HAP-1 (cell line): ENCODE results near the gene LIMCH1.

Experiments used
- DNase-seq, 2 experiments: peaks; one replicate each; pipeline ENCODE4 v3.0.0-alpha.2; 2016 to 2020; ENCODE audit warnings: low spot score in 2 of 2
- H3K27me3 ChIP-seq: fragments of 250-450 bp; sonication (Bioruptor Pico); 2 replicates; pipeline ENCODE4 v1.5.1; 2020; ENCODE audit warnings: low read depth, mild to moderate bottlenecking, moderate library complexity
- H3K36me3 ChIP-seq: fragments of 250-450 bp; sonication (Bioruptor Pico); replicated peaks from 2 replicates; pipeline ENCODE4 v1.5.1; 2020; ENCODE audit warnings: mild to moderate bottlenecking
- H3K4me1 ChIP-seq: fragments of 250-450 bp; sonication (Bioruptor Pico); 2 replicates; pipeline ENCODE4 v1.5.1; 2020; ENCODE audit warnings: mild to moderate bottlenecking
- H3K4me3 ChIP-seq: fragments of 250-450 bp; sonication (Bioruptor Pico); 2 replicates; pipeline ENCODE4 v1.5.1; 2020; ENCODE audit warnings: mild to moderate bottlenecking, moderate library complexity
- H3K9me3 ChIP-seq: fragments of 250-450 bp; sonication (Bioruptor Pico); 2 replicates; pipeline ENCODE4 v1.5.1; 2020; ENCODE audit warnings: mild to moderate bottlenecking, moderate library complexity
- in situ Hi-C: fragments of 300-500 bp; cut with MboI; formaldehyde crosslinking; loops from 3 replicates; pipeline ENCODE4 v1.14.3; 2020; ENCODE audit warnings: low sequenced_read_pairs, inconsistent platforms, mixed read lengths

The LIMCH1 gene

DNA sequence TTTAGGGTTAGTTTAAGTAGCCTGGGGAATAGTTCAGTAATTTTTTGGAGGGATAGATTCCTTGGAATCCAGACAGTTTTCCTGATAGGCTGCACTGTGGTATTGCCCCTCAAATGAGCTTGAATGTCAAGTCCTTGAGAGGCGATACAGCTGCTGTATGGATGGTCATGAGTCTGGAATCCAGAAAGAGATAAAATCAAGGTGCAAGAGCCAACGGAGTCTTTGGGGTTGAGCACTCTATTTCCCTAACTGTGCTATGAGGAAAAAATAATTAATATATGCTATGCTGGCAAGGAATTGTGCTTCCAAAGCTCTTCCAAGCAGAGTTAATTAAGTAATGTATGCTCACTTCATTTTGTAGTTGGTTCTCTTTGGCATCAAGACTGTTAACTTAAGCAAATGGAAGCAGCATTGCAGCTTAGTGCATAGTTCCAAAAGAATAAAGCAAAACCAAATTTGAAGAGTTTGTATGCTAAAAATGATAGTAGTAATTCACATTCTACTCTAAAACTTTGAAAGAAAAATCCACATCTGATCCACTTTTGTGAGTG, 48.8 kb downstream of the LIMCH1 start:
- in situ Hi-C loops = no loop called here
- H3K36me3 ChIP-seq = no peaks in the 10 kb centered on the region
- H3K4me1 ChIP-seq = 0 out of 2 replicates have a peak, but pooled peaks cover 2% of the 10 kb centered on the region
- no peak for DNase-seq
- H3K27me3 ChIP-seq = no peaks in the 10 kb centered on the region
- H3K9me3 ChIP-seq = peaks cover 2% of the 10 kb centered on the region; the same call in 1 of the 2 replicates
- H3K4me3 ChIP-seq = no peak overlapping the region

DNA sequence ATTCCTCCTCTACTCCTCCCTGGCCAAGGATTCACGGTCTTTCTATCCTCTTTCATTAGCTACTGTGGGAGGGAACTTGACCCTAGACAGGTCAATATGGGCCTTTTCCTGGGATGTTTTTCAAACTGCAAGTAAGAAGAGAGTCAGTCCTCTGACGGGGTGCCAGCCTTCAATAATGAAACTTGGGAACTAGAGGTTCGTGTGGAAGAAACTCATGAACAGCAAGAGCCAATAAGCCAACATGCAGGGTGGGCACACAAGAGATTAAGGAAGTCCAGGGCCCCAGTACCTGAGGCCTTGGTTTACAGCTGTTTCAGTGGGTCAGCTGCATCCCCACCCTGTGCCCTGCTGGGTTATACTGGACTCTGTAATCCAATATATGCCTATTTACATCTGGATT, 49.3 kb downstream of the LIMCH1 start:
- Histone ChIP-seq H3K27me3 (no peaks in the 10 kb centered on the region), H3K9me3 (peaks cover 2% of the 10 kb centered on the region; the same call in 1 of the 2 replicates), H3K4me3 (no peak overlapping the region), H3K4me1 (0 out of 2 replicates have a peak, but pooled peaks cover 2% of the 10 kb centered on the region), H3K36me3 (no peaks in the 10 kb centered on the region)
- in situ Hi-C loops = no loop called here
- DNase-seq = no peak

DNA sequence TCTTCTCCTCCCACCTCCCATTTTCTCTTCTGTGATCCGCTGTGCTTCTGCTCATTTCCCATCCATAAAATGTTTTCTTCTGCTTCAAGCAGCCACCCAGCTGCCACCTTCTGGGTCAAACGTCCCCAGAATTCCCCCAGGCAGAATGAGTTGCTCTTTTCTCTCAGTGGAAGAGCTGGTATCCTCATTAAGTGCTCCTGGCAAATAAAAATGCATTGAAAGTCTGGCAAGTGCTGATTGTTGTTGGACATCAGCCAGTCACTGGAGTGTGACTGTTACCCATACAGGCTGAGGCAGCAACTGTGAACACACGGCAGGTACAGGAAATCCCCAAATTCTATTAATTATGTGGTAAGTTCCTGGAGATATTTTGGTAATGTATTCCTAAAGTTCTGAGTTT, 52.6 kb downstream of the LIMCH1 start:
- Histone ChIP-seq H3K36me3 (no peaks in the 10 kb centered on the region), H3K4me3 (no peak overlapping the region), H3K27me3 (no peaks in the 10 kb centered on the region), H3K9me3 (no peaks in the 10 kb centered on the region), H3K4me1 (0 out of 2 replicates have a peak, but pooled peaks cover 2% of the 10 kb centered on the region)
- DNase-seq = no peak
- in situ Hi-C loops = no loop called here

DNA sequence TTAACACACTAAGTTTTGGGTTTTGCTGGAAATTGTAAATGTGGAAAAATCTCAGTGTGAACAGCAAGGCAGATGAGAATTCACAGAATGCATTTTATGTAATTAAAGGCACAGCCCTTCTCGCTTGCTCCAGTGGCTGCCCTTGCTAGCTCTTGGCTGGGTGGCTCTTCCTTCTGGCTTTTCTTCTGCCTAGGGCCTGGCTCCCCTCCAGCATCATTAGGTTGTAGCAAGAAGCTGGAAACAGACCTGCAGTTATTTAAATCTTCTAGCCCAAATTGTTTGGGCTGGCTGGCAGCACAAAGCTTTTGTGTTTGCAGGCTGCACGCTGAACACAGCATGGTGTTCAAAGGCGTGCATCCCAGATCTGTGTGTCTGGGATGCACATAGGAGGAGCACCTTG, 56.5 kb downstream of the LIMCH1 start:
- no peak for DNase-seq
- no peak overlapping the region for H3K4me3 ChIP-seq
- H3K9me3 ChIP-seq = no peaks in the 10 kb centered on the region
- peaks cover 17% of the 10 kb centered on the region for H3K4me1 ChIP-seq
- in situ Hi-C loops = no loop called here
- no peaks in the 10 kb centered on the region for H3K27me3 ChIP-seq
- H3K36me3 ChIP-seq = no peaks in the 10 kb centered on the region

DNA sequence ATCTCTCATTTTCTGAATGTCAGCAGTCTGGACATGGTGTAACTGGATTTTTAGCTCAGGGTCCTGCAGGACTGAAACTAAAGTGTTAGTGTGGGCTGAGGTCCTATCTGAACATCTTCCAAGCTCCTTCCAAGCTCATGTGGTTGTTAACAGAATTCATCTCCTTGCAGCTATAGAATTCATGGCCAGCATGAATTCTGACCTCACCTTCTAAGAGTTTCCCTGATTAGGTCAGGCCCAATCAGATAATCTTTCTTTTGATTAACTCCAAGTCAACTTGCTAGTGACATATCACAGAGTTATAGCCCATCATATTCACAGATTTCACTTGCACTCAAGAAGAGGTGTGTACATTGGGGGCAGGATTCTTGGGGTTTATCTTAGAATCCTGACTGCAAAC, 59.5 kb downstream of the LIMCH1 start:
- no peak for DNase-seq
- no peaks in the 10 kb centered on the region for H3K27me3 ChIP-seq
- in situ Hi-C loops = no loop called here
- no peaks in the 10 kb centered on the region for H3K36me3 ChIP-seq
- H3K9me3 ChIP-seq = no peaks in the 10 kb centered on the region
- H3K4me1 ChIP-seq = peaks cover 25% of the 10 kb centered on the region
- no peak overlapping the region for H3K4me3 ChIP-seq

DNA sequence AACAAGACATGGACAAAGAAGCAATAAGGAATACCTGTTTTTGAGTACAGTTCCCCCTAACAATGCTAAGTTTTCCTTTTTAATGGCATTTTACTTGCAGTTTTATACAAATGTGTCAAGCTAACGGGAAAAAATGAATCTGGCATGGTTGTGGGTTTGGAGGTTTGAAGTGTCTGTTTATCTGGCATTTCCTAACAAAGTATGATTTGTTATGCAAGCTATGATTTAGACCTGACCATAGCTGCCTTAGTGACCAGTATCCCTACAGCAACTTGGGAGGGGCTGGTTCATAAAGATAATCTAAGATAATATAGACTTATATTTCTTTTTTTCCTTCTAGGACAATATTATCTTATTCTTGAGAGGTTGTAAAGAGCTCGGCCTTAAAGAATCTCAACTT, 60.6 kb downstream of the LIMCH1 start:
- in situ Hi-C loops = no loop called here
- DNase-seq = no peak

DNA sequence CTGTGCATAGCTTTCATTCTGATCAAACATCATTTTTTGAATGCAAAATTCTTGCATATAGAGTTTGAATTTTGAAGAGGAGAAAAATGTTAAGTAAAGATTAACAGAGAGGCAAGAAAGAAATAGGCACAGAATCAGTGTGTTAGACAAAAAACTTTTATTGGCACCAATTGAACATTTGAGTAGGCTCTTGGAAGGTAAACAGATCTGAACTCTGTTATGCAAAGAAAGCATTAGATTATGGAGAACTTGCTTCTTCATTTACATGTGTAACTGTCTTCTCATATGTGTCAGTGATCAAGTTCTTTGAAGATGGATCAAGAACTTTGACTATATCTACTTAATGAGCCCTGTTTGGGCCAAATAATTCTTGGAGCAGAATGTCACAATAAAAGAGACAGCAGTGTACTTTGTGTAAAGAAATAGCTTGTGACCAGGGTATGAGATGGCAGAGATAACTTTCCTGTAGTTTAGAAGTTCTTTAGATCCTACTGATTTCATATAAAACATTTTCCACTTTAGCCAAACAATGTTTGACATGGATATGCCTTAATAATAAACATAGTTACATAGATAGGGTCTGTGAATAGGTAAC, 61.3 kb downstream of the LIMCH1 start:
- in situ Hi-C loops = no loop called here
- Histone ChIP-seq H3K9me3 (no peaks in the 10 kb centered on the region), H3K4me3 (no peak overlapping the region), H3K36me3 (no peaks in the 10 kb centered on the region), H3K27me3 (no peaks in the 10 kb centered on the region), H3K4me1 (peaks cover 25% of the 10 kb centered on the region)
- DNase-seq = peak in 1 of 2 experiments; percentile 54

More for the DNA sequence above, 60.6 kb downstream of the LIMCH1 start:
- Histone ChIP-seq H3K36me3 (no peaks in the 10 kb centered on the region), H3K9me3 (no peaks in the 10 kb centered on the region), H3K4me1 (peaks cover 25% of the 10 kb centered on the region), H3K4me3 (no peak overlapping the region), H3K27me3 (no peaks in the 10 kb centered on the region)

DNA sequence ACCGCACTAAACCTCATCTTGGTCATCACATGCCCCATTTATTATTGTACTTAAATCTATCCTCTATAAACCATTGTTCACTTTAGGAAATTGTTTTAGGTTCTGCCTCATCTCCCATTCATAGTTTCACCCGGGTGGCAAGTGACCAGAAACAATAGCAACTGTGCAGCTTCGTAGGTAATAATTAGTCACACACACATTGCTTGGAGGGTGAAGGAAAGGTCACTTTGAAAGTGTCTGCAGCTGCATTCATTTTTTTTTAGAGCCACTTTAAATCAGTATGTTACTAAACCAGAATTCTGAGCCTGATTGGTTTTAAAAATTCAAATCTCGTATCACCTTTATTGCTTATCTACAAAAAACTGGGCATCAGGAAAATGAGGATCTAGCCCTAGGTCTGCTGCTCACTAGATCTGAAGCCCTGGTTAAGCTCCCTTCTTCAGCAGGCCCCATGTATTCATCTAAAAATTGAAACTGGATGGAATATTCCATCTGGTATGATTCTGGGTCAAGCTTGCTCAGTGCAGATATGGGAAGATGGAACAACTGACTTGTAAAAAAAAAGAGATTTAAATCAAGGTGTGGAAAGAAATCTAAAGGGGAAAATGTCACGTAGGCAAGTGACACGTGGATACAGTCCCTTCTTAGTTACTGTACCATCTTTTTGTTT, 62.4 kb downstream of the LIMCH1 start:
- in situ Hi-C loops = no loop called here
- H3K4me3 ChIP-seq = no peak overlapping the region
- DNase-seq = no peak

DNA sequence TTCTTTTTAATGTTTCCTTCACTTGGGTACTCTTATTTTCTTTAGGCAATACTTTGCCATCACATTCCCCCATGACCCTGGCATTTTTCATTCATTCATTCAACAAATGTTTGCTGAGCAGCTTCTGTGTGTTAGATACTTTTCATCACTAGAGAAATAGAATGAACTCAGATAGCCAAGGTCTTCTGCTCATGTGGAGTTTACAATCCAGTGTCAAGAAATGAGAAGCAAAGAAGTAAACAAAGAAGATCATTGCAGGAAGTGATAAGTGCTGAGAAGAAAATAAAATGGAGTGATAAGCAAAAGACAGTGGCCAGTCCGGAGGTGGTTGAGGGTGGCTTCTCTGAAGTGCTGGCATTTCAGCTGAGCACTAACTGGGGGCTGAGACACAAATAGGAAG, 63.1 kb downstream of the LIMCH1 start:
- H3K4me1 ChIP-seq = peaks cover 25% of the 10 kb centered on the region
- no peaks in the 10 kb centered on the region for H3K9me3 ChIP-seq
- no peaks in the 10 kb centered on the region for H3K27me3 ChIP-seq
- in situ Hi-C loops = no loop called here
- no peaks in the 10 kb centered on the region for H3K36me3 ChIP-seq
- H3K4me3 ChIP-seq = no peak overlapping the region
- no peak for DNase-seq

More for the DNA sequence above, 62.4 kb downstream of the LIMCH1 start:
- H3K36me3 ChIP-seq = no peaks in the 10 kb centered on the region
- peaks cover 25% of the 10 kb centered on the region for H3K4me1 ChIP-seq
- H3K27me3 ChIP-seq = no peaks in the 10 kb centered on the region
- H3K9me3 ChIP-seq = no peaks in the 10 kb centered on the region

DNA sequence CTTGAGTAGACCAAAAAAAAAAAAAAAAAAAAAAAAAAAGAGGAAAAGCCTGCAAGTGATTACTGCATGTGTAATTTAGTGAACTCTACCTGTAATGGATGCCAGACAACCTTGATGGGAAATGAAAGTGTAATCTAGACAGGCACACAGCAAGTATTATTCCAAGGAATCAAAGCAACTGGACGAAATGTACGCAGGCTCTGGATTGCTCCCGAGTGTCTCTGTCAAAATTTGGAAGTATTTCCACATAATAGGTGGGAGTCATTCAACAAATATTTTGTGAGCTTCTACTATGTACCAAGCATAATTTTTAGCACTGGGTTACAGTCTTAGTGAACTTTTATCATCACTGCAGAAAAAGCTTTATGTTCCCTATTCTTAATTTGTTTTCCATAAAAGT, 64.2 kb downstream of the LIMCH1 start:
- no peak overlapping the region for H3K4me3 ChIP-seq
- in situ Hi-C loops = no loop called here
- no peak for DNase-seq
- H3K27me3 ChIP-seq = no peaks in the 10 kb centered on the region
- H3K9me3 ChIP-seq = no peaks in the 10 kb centered on the region
- H3K36me3 ChIP-seq = no peaks in the 10 kb centered on the region
- H3K4me1 ChIP-seq = peaks cover 25% of the 10 kb centered on the region

DNA sequence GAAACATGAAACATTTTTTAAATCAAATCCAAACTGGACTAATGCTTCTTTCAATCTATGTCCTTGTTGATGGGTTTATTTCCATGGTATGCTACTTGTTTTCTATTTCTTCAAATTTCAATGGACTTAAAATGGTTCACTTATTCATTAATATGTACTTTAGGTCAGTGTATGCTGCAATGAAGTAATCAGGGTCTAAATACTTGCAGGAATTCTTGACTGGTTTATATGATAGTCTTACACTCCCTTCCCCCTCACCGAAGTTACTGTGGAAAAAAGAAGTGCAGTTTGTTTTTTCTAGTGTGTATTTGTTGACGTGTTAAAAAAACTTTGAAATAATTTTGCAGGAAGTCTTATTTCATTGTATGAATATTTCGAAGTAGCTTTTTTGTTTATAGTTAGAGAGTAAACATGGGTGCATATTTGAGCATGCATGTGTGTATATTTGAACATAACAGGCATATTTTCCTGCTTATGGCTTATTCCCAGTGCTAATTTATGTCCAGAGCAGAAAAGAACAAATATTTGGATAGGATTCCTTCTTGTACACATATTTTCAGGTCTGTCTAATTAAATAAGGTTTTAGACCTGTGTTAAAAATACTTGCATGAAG, 65.0 kb downstream of the LIMCH1 start:
- H3K36me3 ChIP-seq = no peaks in the 10 kb centered on the region
- no peaks in the 10 kb centered on the region for H3K27me3 ChIP-seq
- no peak for DNase-seq
- peaks cover 23% of the 10 kb centered on the region for H3K4me1 ChIP-seq
- in situ Hi-C loops = no loop called here
- no peaks in the 10 kb centered on the region for H3K9me3 ChIP-seq
- no peak overlapping the region for H3K4me3 ChIP-seq

DNA sequence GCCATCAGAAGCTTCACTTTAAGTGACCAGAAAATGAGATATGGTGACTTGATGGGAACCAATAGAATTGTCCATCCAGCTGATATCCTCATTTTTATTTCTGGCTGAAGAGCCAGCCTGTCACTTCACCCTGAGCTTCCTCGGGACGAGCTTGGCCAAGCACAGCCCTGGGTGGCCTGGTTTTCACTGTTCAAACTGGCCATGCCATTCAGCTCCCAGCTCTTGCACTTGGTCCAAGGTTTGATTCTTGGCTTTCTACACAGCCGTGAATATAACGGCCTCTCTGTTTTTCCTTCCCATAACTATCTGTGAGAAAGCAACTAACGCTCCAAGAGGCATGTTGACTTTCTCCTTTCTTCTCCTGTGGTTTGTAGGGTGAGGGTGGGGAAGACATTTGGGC, 71.9 kb downstream of the LIMCH1 start:
- Histone ChIP-seq H3K4me1 (peaks cover 34% of the 10 kb centered on the region), H3K4me3 (no peak overlapping the region), H3K36me3 (peaks cover 6% of the 10 kb centered on the region; the same call in 1 of the 2 replicates), H3K27me3 (no peaks in the 10 kb centered on the region), H3K9me3 (no peaks in the 10 kb centered on the region)
- in situ Hi-C loops = no loop called here
- no peak for DNase-seq

DNA sequence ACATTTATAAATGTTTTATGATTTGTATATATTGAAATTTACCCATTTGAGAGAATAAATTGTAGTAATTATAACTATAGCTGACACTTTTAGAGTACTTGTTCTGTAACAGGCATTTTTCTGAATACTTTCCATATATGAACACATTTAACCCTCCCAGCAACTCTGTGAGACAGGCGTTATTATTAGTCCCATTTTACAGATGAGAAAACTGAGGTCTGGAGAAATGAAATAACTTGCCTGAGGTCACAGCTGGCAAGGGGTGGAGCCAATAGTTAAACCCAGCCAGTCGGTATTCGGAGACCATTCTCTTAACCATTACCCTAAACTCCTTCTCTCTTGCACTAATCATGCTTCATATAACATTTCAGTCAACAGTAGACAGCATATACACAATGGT, 72.5 kb downstream of the LIMCH1 start:
- H3K36me3 ChIP-seq = peaks cover 6% of the 10 kb centered on the region; the same call in 1 of the 2 replicates
- H3K4me3 ChIP-seq = no peak overlapping the region
- H3K9me3 ChIP-seq = no peaks in the 10 kb centered on the region
- H3K4me1 ChIP-seq = peaks cover 37% of the 10 kb centered on the region
- H3K27me3 ChIP-seq = no peaks in the 10 kb centered on the region
- no peak for DNase-seq
- in situ Hi-C loops = no loop called here
